Testis (tissue), 2 donors: ENCODE measurements around the gene TFPI2.
"Not testable (repeated sequence)": the region's sequence is repeated elsewhere in the genome, so short reads cannot be mapped to it uniquely, and the experiment has no call there.

Source experiments
- POLR2A ChIP-seq: fragments of 450-650 bp; IDR thresholded peaks from one replicate; pipeline ENCODE4 v1.6.1; 2017; ENCODE audit warnings: antibody characterized with exemption, mild to moderate bottlenecking, moderate library complexity
- TF ChIP-seq, protein P1 (sequence below), 3 experiments: fragments of 450-650 bp in 2 of 3; fragments of 200-600 bp in 1 of 3; sonication (generic) in 1 of 3; IDR thresholded peaks; one replicate each; pipeline ENCODE4 v1.5.1; 2016 to 2019; ENCODE audit warnings: antibody characterized with exemption in 3 of 3, mild to moderate bottlenecking in 2 of 3, moderate library complexity in 1 of 3

DNA sequence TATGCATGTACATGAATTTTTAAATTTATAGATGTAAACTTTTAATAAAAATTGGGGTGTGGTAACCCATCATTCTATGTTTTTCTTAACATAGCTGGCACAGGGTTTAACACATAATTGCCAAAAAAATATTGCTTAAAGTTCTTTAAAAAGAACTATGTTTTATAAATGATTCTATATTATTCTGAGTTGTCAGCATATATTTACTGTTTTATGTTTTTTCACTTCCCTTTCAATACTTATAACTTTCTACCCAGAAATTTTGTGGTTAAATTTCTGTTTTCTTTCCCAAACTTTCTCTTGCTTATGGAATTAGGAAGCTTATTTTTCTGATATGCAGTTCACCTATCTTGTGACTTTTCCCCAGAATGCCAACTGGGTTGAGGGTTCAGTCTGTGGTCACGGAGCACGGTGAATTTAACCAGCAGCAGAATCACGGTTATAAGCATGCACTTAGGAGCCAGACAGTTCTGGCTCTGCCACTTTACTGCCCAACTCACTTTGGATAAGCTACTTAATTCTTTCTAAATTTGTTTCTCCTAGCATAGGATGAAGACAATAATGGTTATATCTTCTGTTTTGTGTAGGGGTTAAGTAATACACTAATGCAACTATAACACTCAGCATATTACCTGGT lies 24.8 kb upstream of the TFPI2 start:
- TF ChIP-seq, protein P1, sequence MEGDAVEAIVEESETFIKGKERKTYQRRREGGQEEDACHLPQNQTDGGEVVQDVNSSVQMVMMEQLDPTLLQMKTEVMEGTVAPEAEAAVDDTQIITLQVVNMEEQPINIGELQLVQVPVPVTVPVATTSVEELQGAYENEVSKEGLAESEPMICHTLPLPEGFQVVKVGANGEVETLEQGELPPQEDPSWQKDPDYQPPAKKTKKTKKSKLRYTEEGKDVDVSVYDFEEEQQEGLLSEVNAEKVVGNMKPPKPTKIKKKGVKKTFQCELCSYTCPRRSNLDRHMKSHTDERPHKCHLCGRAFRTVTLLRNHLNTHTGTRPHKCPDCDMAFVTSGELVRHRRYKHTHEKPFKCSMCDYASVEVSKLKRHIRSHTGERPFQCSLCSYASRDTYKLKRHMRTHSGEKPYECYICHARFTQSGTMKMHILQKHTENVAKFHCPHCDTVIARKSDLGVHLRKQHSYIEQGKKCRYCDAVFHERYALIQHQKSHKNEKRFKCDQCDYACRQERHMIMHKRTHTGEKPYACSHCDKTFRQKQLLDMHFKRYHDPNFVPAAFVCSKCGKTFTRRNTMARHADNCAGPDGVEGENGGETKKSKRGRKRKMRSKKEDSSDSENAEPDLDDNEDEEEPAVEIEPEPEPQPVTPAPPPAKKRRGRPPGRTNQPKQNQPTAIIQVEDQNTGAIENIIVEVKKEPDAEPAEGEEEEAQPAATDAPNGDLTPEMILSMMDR (IDR thresholded peaks at IDR 0.05), result not testable (repeated sequence)
- not testable (repeated sequence) for TF ChIP-seq POLR2A
